NB4 (cell line): ENCODE measurements around the gene IL15.
"Not testable (repeated sequence)": the region's sequence is repeated elsewhere in the genome, so short reads cannot be mapped to it uniquely, and the experiment has no call there.

Experiments
- DNase-seq: peaks from one replicate; pipeline ENCODE4 v3.0.0; 2010; ENCODE audit warnings: low read depth
- H3K4me3 ChIP-seq: one replicate; pipeline ENCODE4 v1.5.1; 2011; ENCODE audit warnings: mild to moderate bottlenecking, low read depth, low read length, moderate library complexity
- MYC ChIP-seq: IDR thresholded peaks from 2 replicates; pipeline ENCODE4 v1.6.1; 2011; ENCODE audit warnings: low read depth, low read length
- POLR2A ChIP-seq: IDR thresholded peaks from 2 replicates; pipeline ENCODE4 v1.6.1; 2011; ENCODE audit warnings: mild to moderate bottlenecking; ENCODE audit not compliant: insufficient read length; ENCODE audit errors: extremely low read depth
- TF ChIP-seq, protein P1 (sequence below): IDR thresholded peaks from 2 replicates; pipeline ENCODE4 v1.6.1; 2011; ENCODE audit warnings: low read depth, low read length
- TF ChIP-seq, protein P2 (sequence below): IDR thresholded peaks from one replicate; pipeline ENCODE4 v1.5.1; 2012; ENCODE audit warnings: low read depth, low read length

The IL15 gene

DNA sequence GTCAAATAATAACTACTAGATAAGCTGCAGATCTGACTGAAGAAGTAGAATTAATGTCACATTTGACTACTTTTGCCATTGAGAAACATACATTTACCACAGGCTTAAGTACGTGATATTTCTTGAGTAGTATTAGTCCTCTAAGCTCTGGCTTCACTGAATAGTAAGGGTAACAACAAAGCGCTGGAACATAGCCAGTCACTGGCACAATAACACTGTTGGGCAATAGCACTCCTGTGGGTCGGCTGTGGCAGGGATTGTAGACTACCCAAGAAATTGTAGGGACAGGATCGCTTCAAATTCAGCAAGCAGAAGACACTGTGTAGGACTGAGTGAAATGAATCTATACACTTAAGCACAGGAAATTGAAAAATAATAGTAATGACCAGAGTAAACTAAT lies 27.1 kb upstream of the IL15 start:
- TF ChIP-seq MYC (no peak), POLR2A (no peak)
- TF ChIP-seq, protein P1, sequence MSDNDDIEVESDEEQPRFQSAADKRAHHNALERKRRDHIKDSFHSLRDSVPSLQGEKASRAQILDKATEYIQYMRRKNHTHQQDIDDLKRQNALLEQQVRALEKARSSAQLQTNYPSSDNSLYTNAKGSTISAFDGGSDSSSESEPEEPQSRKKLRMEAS = no peak
- TF ChIP-seq, protein P2, sequence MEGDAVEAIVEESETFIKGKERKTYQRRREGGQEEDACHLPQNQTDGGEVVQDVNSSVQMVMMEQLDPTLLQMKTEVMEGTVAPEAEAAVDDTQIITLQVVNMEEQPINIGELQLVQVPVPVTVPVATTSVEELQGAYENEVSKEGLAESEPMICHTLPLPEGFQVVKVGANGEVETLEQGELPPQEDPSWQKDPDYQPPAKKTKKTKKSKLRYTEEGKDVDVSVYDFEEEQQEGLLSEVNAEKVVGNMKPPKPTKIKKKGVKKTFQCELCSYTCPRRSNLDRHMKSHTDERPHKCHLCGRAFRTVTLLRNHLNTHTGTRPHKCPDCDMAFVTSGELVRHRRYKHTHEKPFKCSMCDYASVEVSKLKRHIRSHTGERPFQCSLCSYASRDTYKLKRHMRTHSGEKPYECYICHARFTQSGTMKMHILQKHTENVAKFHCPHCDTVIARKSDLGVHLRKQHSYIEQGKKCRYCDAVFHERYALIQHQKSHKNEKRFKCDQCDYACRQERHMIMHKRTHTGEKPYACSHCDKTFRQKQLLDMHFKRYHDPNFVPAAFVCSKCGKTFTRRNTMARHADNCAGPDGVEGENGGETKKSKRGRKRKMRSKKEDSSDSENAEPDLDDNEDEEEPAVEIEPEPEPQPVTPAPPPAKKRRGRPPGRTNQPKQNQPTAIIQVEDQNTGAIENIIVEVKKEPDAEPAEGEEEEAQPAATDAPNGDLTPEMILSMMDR = no peak
- no peak for DNase-seq
- no peak overlapping the region for H3K4me3 ChIP-seq

GRCh38 chr4:141610365-141610764 lies 26.0 kb upstream of the IL15 start:
- TF ChIP-seq POLR2A (no peak), MYC (no peak)
- TF ChIP-seq, protein P1 = no peak
- TF ChIP-seq, protein P2 = no peak
- no peak overlapping the region for H3K4me3 ChIP-seq
- DNase-seq = no peak

DNA sequence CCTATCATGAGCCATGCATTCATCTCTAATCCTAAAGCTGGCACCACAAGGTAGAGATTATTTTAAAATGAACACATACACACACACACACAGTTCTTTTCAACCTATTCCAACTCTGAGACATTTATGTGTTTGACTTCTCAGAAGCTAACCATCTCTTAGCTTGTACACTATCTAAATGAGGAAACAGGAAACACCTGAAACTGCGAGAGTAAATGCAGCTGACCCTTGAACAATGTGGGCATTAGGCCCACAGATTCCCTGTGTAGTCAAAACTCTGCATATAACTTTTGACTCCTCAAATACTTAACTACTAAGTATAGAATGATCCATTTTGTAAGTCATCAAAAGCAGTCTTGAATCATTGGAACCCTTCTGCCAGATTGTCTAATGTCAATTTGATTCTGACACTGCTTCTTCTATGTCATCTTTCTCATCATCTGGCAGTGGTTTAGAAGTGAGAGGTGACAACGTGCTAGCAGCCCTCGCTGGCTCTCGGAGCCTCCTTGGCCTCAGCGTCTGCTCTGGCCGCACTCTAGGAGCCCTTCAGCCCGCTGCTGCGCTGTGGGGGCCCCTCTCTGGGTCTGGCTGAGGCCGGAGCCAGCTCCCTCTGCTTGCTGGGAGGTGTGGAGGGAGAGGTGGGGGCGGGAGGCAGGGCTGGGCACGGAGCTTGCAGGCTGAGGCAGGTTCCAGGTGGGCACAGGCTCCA lies 21.4 kb upstream of the IL15 start:
- H3K4me3 ChIP-seq = no peak overlapping the region
- no peak for TF ChIP-seq MYC
- TF ChIP-seq, protein P1 = no peak
- TF ChIP-seq POLR2A = no peak
- TF ChIP-seq, protein P2 = no peak
- DNase-seq = no peak

DNA sequence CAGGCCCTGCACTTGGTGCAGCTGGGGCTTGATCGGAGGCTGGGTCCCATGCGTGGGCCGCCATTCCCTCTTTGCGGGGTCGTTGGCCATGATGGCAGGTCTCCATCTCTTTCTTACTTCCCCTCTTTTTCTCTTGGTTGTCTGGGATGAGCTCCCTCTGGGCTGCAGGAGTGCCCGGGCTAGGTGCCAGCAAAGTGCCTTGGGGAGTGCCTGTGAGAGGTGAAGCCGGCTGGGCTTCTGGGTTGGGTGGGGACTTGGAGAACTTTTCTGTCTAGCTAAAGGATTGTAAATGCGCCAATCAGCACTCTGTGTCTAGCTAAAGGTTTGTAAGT lies 20.8 kb upstream of the IL15 start:
- not testable (repeated sequence) for H3K4me3 ChIP-seq, DNase-seq

- H3K4me3 ChIP-seq = no peak overlapping the region
- TF ChIP-seq, protein P1 = no peak
- TF ChIP-seq MYC (no peak), POLR2A (no peak)
- TF ChIP-seq, protein P2 = no peak
- DNase-seq = no peak
These were observed 15.7 kb upstream of the IL15 start for GRCh38 chr4:141620715-141621114.

DNA sequence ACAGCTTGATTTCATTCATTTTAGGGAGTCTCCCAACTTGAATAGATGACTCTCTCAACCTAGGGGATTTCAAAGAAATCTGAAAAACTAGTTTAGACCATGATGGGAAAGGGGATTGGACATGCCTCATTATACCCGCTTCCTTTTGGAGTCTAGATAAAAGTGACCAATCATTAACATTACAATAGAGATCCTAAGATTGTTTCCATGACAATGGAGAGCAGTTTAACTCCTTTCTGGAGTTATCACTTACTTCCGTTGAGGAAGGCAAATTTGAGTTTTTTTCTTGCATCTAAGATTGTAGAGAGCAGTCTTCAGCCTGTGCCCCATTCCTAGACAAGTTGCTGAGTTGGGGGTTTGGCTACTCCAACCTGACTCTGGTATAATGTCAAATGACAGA lies 11.4 kb upstream of the IL15 start:
- no peak overlapping the region for H3K4me3 ChIP-seq
- no peak for TF ChIP-seq POLR2A
- TF ChIP-seq, protein P1 = no peak
- TF ChIP-seq, protein P2 = no peak
- TF ChIP-seq MYC = no peak
- no peak for DNase-seq
